SH-SY5Y (cell line): ENCODE results near the gene ZBTB32.

Experiments
- GATA2 ChIP-seq: IDR thresholded peaks from 2 replicates; pipeline ENCODE4 v1.6.1; 2011; ENCODE audit warnings: mild to moderate bottlenecking, low read depth, low read length
- GATA3 ChIP-seq: IDR thresholded peaks from 2 replicates; pipeline ENCODE4 v1.6.1; 2011; ENCODE audit warnings: low read depth, mild to moderate bottlenecking, low read length, moderate library complexity

DNA sequence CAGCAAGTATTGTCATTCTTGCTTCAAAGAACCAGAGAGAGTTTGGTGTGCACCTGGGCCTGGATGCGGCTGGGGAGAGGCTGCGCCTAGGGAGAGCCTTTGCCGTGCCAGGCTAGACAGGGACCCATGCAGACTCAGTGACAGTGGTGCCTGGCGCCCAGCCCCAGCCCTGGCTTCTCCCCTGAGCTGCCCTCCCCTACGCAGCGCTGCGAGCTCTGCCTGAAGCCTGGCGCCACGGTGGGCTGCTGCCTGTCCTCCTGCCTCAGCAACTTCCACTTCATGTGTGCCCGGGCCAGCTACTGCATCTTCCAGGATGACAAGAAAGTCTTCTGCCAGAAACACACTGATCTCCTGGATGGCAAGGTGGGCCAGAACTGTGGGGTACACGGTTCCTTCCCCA is 25.4 kb downstream of the ZBTB32 start:
- TF ChIP-seq GATA3 (no peak), GATA2 (no peak)
